H1 (cell line): Measurements from ENCODE around the gene OR10G2. TPM values are rescaled to one million over a fixed set of nuclear protein-coding genes. Genes with fewer than 3 reads are reported as not detected.

Experiments
- CTCF ChIA-PET: fragments of 300-600 bp; sonication (Branson Sonifier 250); formaldehyde crosslinking; loops from one replicate; lab custom pipeline; 2021; ENCODE audit not compliant: partially characterized antibody; lab: Charles Lee
- POLR2A ChIA-PET: fragments of 300-600 bp; sonication (Branson Sonifier 250); formaldehyde crosslinking; loops from one replicate; lab custom pipeline; 2021; ENCODE audit warnings: inconsistent platforms; ENCODE audit not compliant: partially characterized antibody; lab: Charles Lee
- DNase-seq, 2 experiments: peaks; one replicate each; pipeline versions ENCODE4 v3.0.0 to v3.0.0-alpha.2; 2010 to 2022; ENCODE audit warnings: low spot score in 2 of 2, low read depth in 1 of 2, mixed read lengths in 1 of 2
- FAIRE-seq: peaks from 2 replicates; lab custom pipeline; 2011; peaks lifted over from hg19 to GRCh38; lab: Jason Lieb, UNC
- H2AFZ ChIP-seq: 2 replicates; pipeline ENCODE4 v1.8.1; 2012; ENCODE audit warnings: low read length, inconsistent platforms
- H2AK5ac ChIP-seq: 2 replicates; pipeline ENCODE4 v1.6.1; 2013; ENCODE audit warnings: low read depth, low read length
- H2BK120ac ChIP-seq: replicated peaks from 2 replicates; pipeline ENCODE3; 2013; ENCODE audit warnings: low read depth, low read length, inconsistent platforms
- H2BK12ac ChIP-seq: 2 replicates; pipeline ENCODE4 v1.6.1; 2013; ENCODE audit warnings: low read depth, low read length
- H2BK15ac ChIP-seq: 2 replicates; pipeline ENCODE4 v1.6.1; 2013; ENCODE audit warnings: low read length
- H2BK20ac ChIP-seq: 2 replicates; pipeline ENCODE4 v1.6.1; 2013; ENCODE audit warnings: low read length
- H2BK5ac ChIP-seq: 2 replicates; pipeline ENCODE4 v1.6.1; 2013; ENCODE audit warnings: low read depth, low read length
- H3K14ac ChIP-seq: 2 replicates; pipeline ENCODE4 v1.6.1; 2013; ENCODE audit warnings: inconsistent platforms; ENCODE audit not compliant: insufficient read length
- H3K18ac ChIP-seq: 2 replicates; pipeline ENCODE4 v1.6.1; 2013; ENCODE audit warnings: low read length; ENCODE audit errors: extremely low read depth
- H3K23ac ChIP-seq: 2 replicates; pipeline ENCODE4 v1.6.1; 2013; ENCODE audit warnings: inconsistent platforms; ENCODE audit not compliant: insufficient read length
- H3K23me2 ChIP-seq: 2 replicates; pipeline ENCODE4 v1.6.1; 2013; ENCODE audit warnings: low read depth, low read length
- H3K27ac ChIP-seq: 2 replicates; pipeline ENCODE4 v1.6.1; 2011; ENCODE audit warnings: low read depth, low read length, inconsistent platforms
- H3K27me3 ChIP-seq, 4 experiments: replicated peaks in 1 of 4; 1 replicate in 1 of 4; 2 replicates in 3 of 4; pipeline versions ENCODE4 v1.6.1 to v1.8.1; 2011 to 2013; ENCODE audit warnings: low read length in 3 of 4, mild to moderate bottlenecking in 3 of 4, inconsistent platforms in 2 of 4, mixed read lengths in 2 of 4, moderate library complexity in 1 of 4; ENCODE audit not compliant: control insufficient read depth in 3 of 4, insufficient read depth in 3 of 4; ENCODE audit errors: extremely low read depth in 1 of 4
- H3K36me3 ChIP-seq, 4 experiments: 2 replicates each; pipeline versions ENCODE4 v1.6.1 to v1.8.1; 2011 to 2013; ENCODE audit warnings: mild to moderate bottlenecking in 4 of 4, low read length in 3 of 4, moderate library complexity in 2 of 4, control low read depth in 1 of 4, inconsistent platforms in 1 of 4; ENCODE audit not compliant: insufficient read depth in 4 of 4, control insufficient read depth in 2 of 4
- H3K4ac ChIP-seq: replicated peaks from 2 replicates; pipeline ENCODE3; 2013; ENCODE audit warnings: low read length, low read depth, mixed read lengths, inconsistent platforms; ENCODE audit not compliant: insufficient read length
- H3K4me1 ChIP-seq, 4 experiments: replicated peaks in 1 of 4; 1 replicate in 1 of 4; 2 replicates in 3 of 4; pipeline versions ENCODE4 v1.6.1 to v1.8.1; 2011 to 2013; ENCODE audit warnings: low read length in 3 of 4, inconsistent platforms in 2 of 4, mixed read lengths in 1 of 4; ENCODE audit not compliant: insufficient read depth in 4 of 4, control insufficient read depth in 3 of 4
- H3K4me2 ChIP-seq, 2 experiments: 2 replicates each; pipeline versions ENCODE4 v1.6.1 to v1.8.1; 2011 to 2013; ENCODE audit warnings: low read depth in 2 of 2, low read length in 2 of 2, control low read depth in 1 of 2, inconsistent platforms in 1 of 2, mild to moderate bottlenecking in 1 of 2; ENCODE audit not compliant: insufficient read depth in 1 of 2
- H3K4me3 ChIP-seq, 4 experiments: fragments of 200-600, 300-600 bp in 1 of 4; sonication (generic), shearing (Covaris generic), sonication (Bioruptor Twin) in 1 of 4; 2 replicates each; pipeline versions ENCODE4 v1.5.1 to v1.8.1; 2011 to 2016; ENCODE audit warnings: low read length in 4 of 4, low read depth in 3 of 4, control low read depth in 2 of 4, inconsistent platforms in 2 of 4, mild to moderate bottlenecking in 2 of 4, mixed read lengths in 1 of 4, moderate library complexity in 1 of 4; ENCODE audit not compliant: insufficient read depth in 2 of 4; ENCODE audit errors: extremely low read depth in 1 of 4
- H3K56ac ChIP-seq: replicated peaks from 2 replicates; pipeline ENCODE3; 2013; ENCODE audit warnings: low read depth, mild to moderate bottlenecking, mixed read lengths, low read length, inconsistent platforms; ENCODE audit not compliant: insufficient read length
- H3K79me1 ChIP-seq: 2 replicates; pipeline ENCODE4 v1.6.1; 2013; ENCODE audit warnings: low read depth, low read length, control low read depth
- H3K79me2 ChIP-seq, 2 experiments: 2 replicates each; pipeline versions ENCODE4 v1.6.1 to v1.8.1; 2012 to 2013; ENCODE audit warnings: low read length in 2 of 2, mild to moderate bottlenecking in 2 of 2, inconsistent platforms in 1 of 2; ENCODE audit not compliant: insufficient read depth in 2 of 2, control insufficient read depth in 1 of 2
- H3K9ac ChIP-seq, 4 experiments: replicated peaks in 1 of 4; 1 replicate in 1 of 4; 2 replicates in 3 of 4; pipeline versions ENCODE4 v1.6.1 to v1.8.1; 2011 to 2013; ENCODE audit warnings: low read depth in 3 of 4, low read length in 3 of 4, control low read depth in 2 of 4, mild to moderate bottlenecking in 2 of 4, moderate library complexity in 2 of 4, inconsistent platforms in 1 of 4; ENCODE audit errors: extremely low read depth in 1 of 4
- H3K9me3 ChIP-seq, 2 experiments: 2 replicates each; pipeline versions ENCODE4 v1.6.1 to v1.8.1; 2012 to 2013; ENCODE audit warnings: mild to moderate bottlenecking in 2 of 2, moderate library complexity in 2 of 2, control low read depth in 1 of 2, inconsistent platforms in 1 of 2, low read depth in 1 of 2, low read length in 1 of 2, mixed read lengths in 1 of 2; ENCODE audit not compliant: insufficient read depth in 2 of 2
- H4K20me1 ChIP-seq, 2 experiments: replicated peaks in 1 of 2; 2 replicates each; pipeline versions ENCODE3 to v1.8.1; 2011 to 2013; ENCODE audit warnings: inconsistent platforms in 2 of 2, low read length in 2 of 2, mild to moderate bottlenecking in 1 of 2; ENCODE audit not compliant: insufficient read depth in 2 of 2, control insufficient read depth in 1 of 2
- H4K5ac ChIP-seq: 2 replicates; pipeline ENCODE4 v1.6.1; 2013; ENCODE audit warnings: low read length, low read depth, mixed read lengths, inconsistent platforms; ENCODE audit not compliant: insufficient read length
- H4K8ac ChIP-seq: 2 replicates; pipeline ENCODE4 v1.8.0; 2013; ENCODE audit warnings: mild to moderate bottlenecking, moderate library complexity, low read length, inconsistent platforms; ENCODE audit not compliant: insufficient read depth; ENCODE audit errors: extremely low read depth
- H4K91ac ChIP-seq: replicated peaks from 2 replicates; pipeline ENCODE3; 2013; ENCODE audit warnings: low read length, mixed read lengths, inconsistent platforms; ENCODE audit not compliant: insufficient read length
- TCF12 ChIP-seq: IDR thresholded peaks from 2 replicates; pipeline ENCODE4 v1.6.1; 2011; ENCODE audit warnings: low read depth, mild to moderate bottlenecking, low read length
- WGBS, 2 experiments: shearing (Covaris generic) in 1 of 2; methylation state at CpG; one replicate each; pipeline versions ENCODE4 v1.1.6 to v1.1.7; 2013 to 2015; ENCODE audit warnings: low lambda C conversion rate in 2 of 2, mixed read lengths in 2 of 2, inconsistent platforms in 1 of 2, low coverage in 1 of 2, missing lambda C conversion rate in 1 of 2; ENCODE audit not compliant: insufficient replicate concordance in 2 of 2, insufficient coverage in 1 of 2, insufficient read length in 1 of 2; ENCODE audit errors: extremely low coverage in 1 of 2, missing lambda C conversion rate in 1 of 2; 5-methylcytosine and 5-hydroxymethylcytosine counted together
- polyA plus RNA-seq, 7 experiments: library from polyadenylated mRNA; depleted of rRNA in 3 of 7; stranded (reverse) in 5 of 7; unstranded in 2 of 7; fragments of >200 nt in 5 of 7; fragments of 200-250 nt in 2 of 7; gene quantifications; 1 replicate in 5 of 7; 2 replicates in 1 of 7; 4 replicates in 1 of 7; pipeline versions ENCODE4 v1.2.1 to v1.2.3, GENCODE V29; 2011 to 2013; ENCODE audit warnings: missing spikeins in 2 of 7, mixed read lengths in 2 of 7
- total RNA-seq: library from RNA; stranded (reverse); fragmentation: NEBNext Ultra II Directional; extraction: Animal tissue kit (Norgen Biotek cat#: 25700); gene quantifications from 2 replicates; pipeline ENCODE4 v1.2.1, GENCODE V29; 2021

OR10G2 gene
- total and polyA plus RNA-seq, 2 of the 8 experiments (the other 6 are each of a cell fraction or from before 2014, with no cell fraction given) = not detected

GRCh38 chr14:21671371-21671770, 36.6 kb upstream of the OR10G2 start:
- Histone ChIP-seq H2BK12ac (no peak overlapping the region), H3K4me1 (no peaks in the 10 kb centered on the region), H3K79me2 (no peaks in the 10 kb centered on the region), H2BK120ac (no peak overlapping the region), H2AK5ac (no peak overlapping the region), H4K91ac (no peak overlapping the region), H3K18ac (no peak overlapping the region), H2BK20ac (no peak overlapping the region), H3K79me1 (no peaks in the 10 kb centered on the region), H4K20me1 (no peaks in the 10 kb centered on the region), H3K4me2 (no peak overlapping the region), H3K9me3 (no peaks in the 10 kb centered on the region), H3K9ac (no peak overlapping the region), H4K8ac (no peak overlapping the region), H3K23me2 (no peaks in the 10 kb centered on the region), H3K36me3 (no peaks in the 10 kb centered on the region), H3K56ac (no peak overlapping the region), H3K4me3 (no peak overlapping the region), H3K23ac (no peak overlapping the region), H3K27me3 (no peaks in the 10 kb centered on the region), H3K14ac (no peak overlapping the region), H2BK5ac (no peak overlapping the region), H3K4ac (no peak overlapping the region), H2AFZ (no peak overlapping the region), H3K27ac (no peak overlapping the region), H2BK15ac (no peak overlapping the region), H4K5ac (no peak overlapping the region)
- no peak for DNase-seq
- WGBS, 2 experiments = 74% methylated on average over 2 of the region's 2 CpGs; no CpG with 5 or more reads in 1 of the 2 experiments
- TF ChIP-seq TCF12 = no peak
- no peak for FAIRE-seq
- ChIA-PET POLR2A (no interaction called here), CTCF (interaction anchor here (0.7 to 1.6 kb wide), 3 partner anchors 9 to 97 kb away, joined by 3 to 6 read pairs (median 4); no protein-coding TSS in a partner anchor)
